WTC11 (cell line): ENCODE results near the gene TCF12. TPM values are rescaled to one million over a fixed set of nuclear protein-coding genes. Genes with fewer than 3 reads are reported as not detected.

Experiments used
- ATAC-seq: fragments of 200-7000 bp; cut with Tn5 transposase; 2 replicates; pipeline ENCODE4 v1.10.0; 2021; ENCODE audit warnings: mild to moderate bottlenecking, moderate library complexity
- CTCF ChIA-PET: fragments of 300-600 bp; sonication (Branson Sonifier 250); formaldehyde crosslinking; loops from one replicate; lab custom pipeline; 2021; ENCODE audit warnings: antibody characterized with exemption; lab: Charles Lee
- POLR2A ChIA-PET: fragments of 350-600 bp; sonication (Branson Sonifier 250); formaldehyde crosslinking; loops from one replicate; lab custom pipeline; 2021; ENCODE audit warnings: antibody characterized with exemption; lab: Charles Lee
- DNase-seq: peaks from one replicate; pipeline ENCODE4 v3.0.0; 2021; ENCODE audit warnings: low spot score
- H3K27ac Mint-ChIP-seq: 2 replicates; pipeline ENCODE4 v1.8.0; 2021; ENCODE audit warnings: mixed read lengths
- H3K27me3 Mint-ChIP-seq: 2 replicates; pipeline ENCODE4 v1.8.0; 2021; ENCODE audit warnings: low read depth, mild to moderate bottlenecking, moderate library complexity, mixed read lengths
- H3K36me3 Mint-ChIP-seq: 2 replicates; pipeline ENCODE4 v1.8.0; 2021; ENCODE audit warnings: mixed read lengths
- H3K4me1 Mint-ChIP-seq: 2 replicates; pipeline ENCODE4 v1.8.0; 2022; ENCODE audit warnings: mixed read lengths
- H3K4me3 Mint-ChIP-seq: 2 replicates; pipeline ENCODE4 v1.8.0; 2021; ENCODE audit warnings: mild to moderate bottlenecking, moderate library complexity, mixed read lengths
- H3K9me3 Mint-ChIP-seq: 2 replicates; pipeline ENCODE4 v1.8.0; 2021; ENCODE audit warnings: mixed read lengths
- EMX1 ChIP-seq: fragments of 250-450 bp; sonication (Bioruptor Pico); IDR thresholded peaks from 2 replicates; pipeline ENCODE4 v1.8.0; 2021; ENCODE audit warnings: mild to moderate bottlenecking
- ETV6 ChIP-seq: sonication (generic); formaldehyde crosslinking; IDR thresholded peaks from 2 replicates; pipeline ENCODE4 v1.8.1; 2022; ENCODE audit warnings: mild to moderate bottlenecking, missing genetic modification reagents
- FOXJ3 ChIP-seq: sonication (generic); formaldehyde crosslinking; IDR thresholded peaks from 2 replicates; pipeline ENCODE4 v1.9.0; 2021; ENCODE audit warnings: missing genetic modification reagents, mild to moderate bottlenecking, borderline replicate concordance
- FOXK1 ChIP-seq: sonication (generic); formaldehyde crosslinking; IDR thresholded peaks from 2 replicates; pipeline ENCODE4 v1.8.0; 2022; ENCODE audit warnings: mild to moderate bottlenecking, moderate library complexity, missing genetic modification reagents
- FOXP1 ChIP-seq: sonication (generic); formaldehyde crosslinking; IDR thresholded peaks from 2 replicates; pipeline ENCODE4 v1.8.0; 2022; ENCODE audit warnings: missing genetic modification reagents, mild to moderate bottlenecking, moderate library complexity, borderline replicate concordance
- HMGA2 ChIP-seq: fragments of 250-450 bp; sonication (Bioruptor Pico); IDR thresholded peaks from 2 replicates; pipeline ENCODE4 v1.4.0; 2021; ENCODE audit warnings: mild to moderate bottlenecking, moderate library complexity
- JAZF1 ChIP-seq: fragments of 250-450 bp; sonication (Bioruptor Pico); IDR thresholded peaks from 2 replicates; pipeline ENCODE4 v1.9.0; 2021; ENCODE audit warnings: moderate library complexity, mild to moderate bottlenecking, inconsistent platforms
- KAT7 ChIP-seq: sonication (generic); formaldehyde crosslinking; IDR thresholded peaks from 2 replicates; pipeline ENCODE4 v1.8.1; 2023; ENCODE audit warnings: missing genetic modification reagents, mild to moderate bottlenecking, borderline replicate concordance
- NFYB ChIP-seq: sonication (generic); formaldehyde crosslinking; conservative IDR thresholded peaks from 2 replicates; pipeline ENCODE4 v1.8.0; 2022; ENCODE audit warnings: low read depth, missing genetic modification reagents
- SMAD3 ChIP-seq: sonication (generic); formaldehyde crosslinking; IDR thresholded peaks from 2 replicates; pipeline ENCODE4 v1.8.0; 2022; ENCODE audit warnings: missing genetic modification reagents, mild to moderate bottlenecking, borderline replicate concordance
- TEAD1 ChIP-seq: sonication (generic); formaldehyde crosslinking; IDR thresholded peaks from 2 replicates; pipeline ENCODE4 v1.8.0; 2022; ENCODE audit warnings: mild to moderate bottlenecking, missing genetic modification reagents
- ZNF138 ChIP-seq: sonication (generic); formaldehyde crosslinking; conservative IDR thresholded peaks from 2 replicates; pipeline ENCODE4 v1.8.1; 2022; ENCODE audit warnings: mild to moderate bottlenecking, moderate library complexity, missing genetic modification reagents
- ZNF263 ChIP-seq: sonication (generic); formaldehyde crosslinking; IDR thresholded peaks from 2 replicates; pipeline ENCODE4 v1.8.1; 2022; ENCODE audit warnings: low read depth, mild to moderate bottlenecking, moderate library complexity, missing genetic modification reagents
- ZSCAN18 ChIP-seq: fragments of 250-450 bp; sonication (Bioruptor Pico); IDR thresholded peaks from 2 replicates; pipeline ENCODE4 v2.1.2; 2022; ENCODE audit warnings: mild to moderate bottlenecking, moderate library complexity
- total RNA-seq: library from RNA; stranded (reverse); gene quantifications from 3 replicates; pipeline ENCODE4 v1.2.3, GENCODE V29; 2021
- TF ChIP-seq, protein P1 (sequence below): sonication (generic); formaldehyde crosslinking; IDR thresholded peaks from 2 replicates; pipeline ENCODE4 v1.8.1; 2023; ENCODE audit warnings: mild to moderate bottlenecking, missing genetic modification reagents, moderate library complexity
- TF ChIP-seq, protein P2 (sequence below): sonication (generic); formaldehyde crosslinking; IDR thresholded peaks from 2 replicates; pipeline ENCODE4 v1.8.1; 2022; ENCODE audit warnings: low read depth, missing genetic modification reagents, borderline replicate concordance

TCF12 gene
- total RNA-seq, 1 experiment from 2014 or later: 73.2 TPM

DNA sequence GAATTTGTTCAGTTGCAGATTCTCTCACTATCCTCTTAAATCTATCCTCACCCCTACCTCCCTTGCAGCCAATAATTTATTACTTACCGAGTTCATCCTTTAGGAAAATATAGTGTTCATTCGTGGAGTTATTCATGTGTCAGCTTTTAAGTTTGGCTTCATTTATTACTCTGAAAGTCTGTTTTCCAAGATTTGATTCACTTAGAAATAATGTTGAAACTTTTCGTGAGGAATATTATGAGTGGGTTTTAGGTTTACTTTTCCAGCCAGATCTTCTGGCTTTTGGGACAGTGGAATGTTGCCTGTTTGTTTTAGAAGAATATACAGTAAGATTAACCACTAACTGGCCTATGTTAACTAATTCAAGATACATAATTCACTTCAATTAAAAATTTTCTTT, 296.9 kb downstream of the TCF12 start (continued):
- TF ChIP-seq EMX1 (CRISPR knock-in tag) (no peak), NFYB (CRISPR knock-in tag) (no peak), KAT7 (CRISPR knock-in tag) (no peak)
- TF ChIP-seq, protein P1, sequence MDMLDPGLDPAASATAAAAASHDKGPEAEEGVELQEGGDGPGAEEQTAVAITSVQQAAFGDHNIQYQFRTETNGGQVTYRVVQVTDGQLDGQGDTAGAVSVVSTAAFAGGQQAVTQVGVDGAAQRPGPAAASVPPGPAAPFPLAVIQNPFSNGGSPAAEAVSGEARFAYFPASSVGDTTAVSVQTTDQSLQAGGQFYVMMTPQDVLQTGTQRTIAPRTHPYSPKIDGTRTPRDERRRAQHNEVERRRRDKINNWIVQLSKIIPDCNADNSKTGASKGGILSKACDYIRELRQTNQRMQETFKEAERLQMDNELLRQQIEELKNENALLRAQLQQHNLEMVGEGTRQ (CRISPR knock-in tag): no peak

DNA sequence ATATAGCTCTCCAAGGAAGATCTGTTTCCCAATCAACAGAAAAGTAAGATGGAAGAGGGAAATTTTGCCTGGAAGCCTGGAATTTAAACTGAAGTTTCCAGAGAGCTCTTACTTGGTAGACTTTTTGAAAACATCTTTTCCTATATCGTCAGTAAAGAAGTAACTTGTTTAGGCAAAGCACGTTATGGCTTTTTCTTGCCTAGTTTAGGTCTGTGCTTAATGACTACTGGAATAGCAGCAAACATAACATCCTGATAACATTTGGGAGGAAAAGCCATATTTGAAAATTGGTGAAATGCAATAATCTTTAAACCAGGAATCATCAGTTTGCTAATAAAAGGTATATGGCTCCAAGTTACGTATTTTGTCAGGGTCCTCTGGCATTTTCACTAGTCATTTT, 297.4 kb downstream of the TCF12 start:
- CTCF ChIA-PET: no interaction called here
- H3K27me3 Mint-ChIP-seq: no peaks in the 10 kb centered on the region
- H3K36me3 Mint-ChIP-seq: no peaks in the 10 kb centered on the region
- no peaks in the 10 kb centered on the region for H3K9me3 Mint-ChIP-seq
- DNase-seq (no peak), ATAC-seq (no peak)
- no peak for TF ChIP-seq FOXK1 (CRISPR knock-in tag)
- no peak for TF ChIP-seq FOXP1 (CRISPR knock-in tag)
- TF ChIP-seq SMAD3 (CRISPR knock-in tag): no peak
- no peak for TF ChIP-seq FOXJ3 (CRISPR knock-in tag)
- H3K4me3 Mint-ChIP-seq: no peak overlapping the region
- peak overlapping the region; percentile 57 for H3K27ac Mint-ChIP-seq
- H3K4me1 Mint-ChIP-seq: peaks cover 78% of the 10 kb centered on the region
- POLR2A ChIA-PET: interaction anchor here (0.6 kb wide), 1 partner anchor 971 kb away, joined by 6 read pairs; no protein-coding TSS in a partner anchor

GRCh38 chr15:57216288-57216687, 297.8 kb downstream of the TCF12 start:
- Mint-ChIP-seq H3K27me3 (no peaks in the 10 kb centered on the region), H3K4me1 (peaks cover 82% of the 10 kb centered on the region), H3K4me3 (no peak overlapping the region), H3K36me3 (no peaks in the 10 kb centered on the region), H3K9me3 (no peaks in the 10 kb centered on the region), H3K27ac (peak overlapping the region; percentile 57)
- ATAC-seq (no peak), DNase-seq (no peak)
- ChIA-PET POLR2A (interaction anchor here (0.6 kb wide), 1 partner anchor 972 kb away, joined by 6 read pairs; no protein-coding TSS in a partner anchor), CTCF (no interaction called here)
- TF ChIP-seq, protein P1 (CRISPR knock-in tag): no peak
- TF ChIP-seq ZNF263 (CRISPR knock-in tag): no peak
- TF ChIP-seq ZSCAN18: no peak
- no peak for TF ChIP-seq JAZF1
- no peak for TF ChIP-seq HMGA2 (CRISPR knock-in tag)
- no peak for TF ChIP-seq ETV6
- TF ChIP-seq TEAD1: no peak
- TF ChIP-seq ZNF138: no peak
- TF ChIP-seq, protein P2, sequence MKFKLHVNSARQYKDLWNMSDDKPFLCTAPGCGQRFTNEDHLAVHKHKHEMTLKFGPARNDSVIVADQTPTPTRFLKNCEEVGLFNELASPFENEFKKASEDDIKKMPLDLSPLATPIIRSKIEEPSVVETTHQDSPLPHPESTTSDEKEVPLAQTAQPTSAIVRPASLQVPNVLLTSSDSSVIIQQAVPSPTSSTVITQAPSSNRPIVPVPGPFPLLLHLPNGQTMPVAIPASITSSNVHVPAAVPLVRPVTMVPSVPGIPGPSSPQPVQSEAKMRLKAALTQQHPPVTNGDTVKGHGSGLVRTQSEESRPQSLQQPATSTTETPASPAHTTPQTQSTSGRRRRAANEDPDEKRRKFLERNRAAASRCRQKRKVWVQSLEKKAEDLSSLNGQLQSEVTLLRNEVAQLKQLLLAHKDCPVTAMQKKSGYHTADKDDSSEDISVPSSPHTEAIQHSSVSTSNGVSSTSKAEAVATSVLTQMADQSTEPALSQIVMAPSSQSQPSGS (CRISPR knock-in tag): no peak
